ENCODE data around the gene FCHSD2. TPM values are rescaled to one million over a fixed set of nuclear protein-coding genes. Genes with fewer than 3 reads are reported as not detected.
"Not testable (repeated sequence)": the region's sequence is repeated elsewhere in the genome, so short reads cannot be mapped to it uniquely, and the experiment has no call there.

The FCHSD2 gene
- total RNA-seq, 1 experiment from 2014 or later = 7.1 TPM

- H4K20me1 ChIP-seq (ENCODE audit: low read length) = no peaks in the 10 kb centered on the region
- H3K36me3 ChIP-seq (ENCODE audit: low read depth, low read length) = peaks cover 12% of the 10 kb centered on the region; the same call in 1 of the 2 replicates
- BruUV-seq (replicated peaks) = no TSS peak
- H2AFZ ChIP-seq (ENCODE audit: low read length) = no peak overlapping the region
- no peaks in the 10 kb centered on the region for H3K9me3 ChIP-seq (ENCODE audit: low read length)
- no peaks in the 10 kb centered on the region for H3K79me2 ChIP-seq (ENCODE audit: low read length)
- no peak overlapping the region for H3K4me3 ChIP-seq (ENCODE audit: low read length)
- intact Hi-C loops (cut with micrococcal nuclease) = no loop called here
- H3K27ac ChIP-seq (ENCODE audit: low read length) = no peak overlapping the region
- no peak for DNase-seq
- ChIA-PET CTCF (no interaction called here), POLR2A (ENCODE audit: unreplicated experiment) (no interaction called here)
- no peak for ATAC-seq
- H3K9me2 ChIP-seq (replicated peaks; ENCODE audit: low read length) = no peaks in the 10 kb centered on the region
- H3K4me1 ChIP-seq (ENCODE audit: insufficient read depth, low read length) = no peaks in the 10 kb centered on the region
- TF ChIP-seq CTCF (conservative IDR thresholded peaks at IDR 0.05; ENCODE audit: low read depth, low read length) (no peak), EZH2 (IDR thresholded peaks at IDR 0.05; ENCODE audit: low read length, unreplicated experiment) (no peak), EZH2phosphoT487 (IDR thresholded peaks at IDR 0.05; ENCODE audit: borderline replicate concordance, low read length) (no peak)
- no peaks in the 10 kb centered on the region for H3K27me3 ChIP-seq (ENCODE audit: low read length)
- H3F3A ChIP-seq (ENCODE audit: low read length, unreplicated experiment) = no peaks in the 10 kb centered on the region
- no peak overlapping the region for H3K9ac ChIP-seq (ENCODE audit: low read length)
- no peak overlapping the region for H3K4me2 ChIP-seq (ENCODE audit: low read length)
These were observed 112.7 kb downstream of the FCHSD2 start for GRCh38 chr11:73029403-73029802.

DNA sequence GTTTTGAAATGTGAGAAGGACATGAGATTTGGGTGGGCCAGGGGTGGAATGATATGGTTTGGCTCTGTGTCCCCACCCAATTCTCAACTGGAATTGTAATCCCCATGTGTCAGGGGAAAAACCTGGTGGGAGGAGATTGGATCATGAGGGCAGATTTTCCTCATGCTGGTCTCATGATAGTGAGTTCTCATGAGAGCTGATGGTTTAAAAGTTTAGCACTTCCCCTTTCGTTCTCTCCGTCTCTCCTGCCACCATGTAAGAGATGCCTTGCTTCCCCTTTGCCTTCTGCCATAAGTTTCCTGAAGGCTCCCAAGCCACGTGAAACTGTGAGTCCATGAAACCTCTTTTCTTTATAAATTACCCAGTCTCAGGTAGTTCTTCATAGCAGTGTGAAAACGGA, 113.5 kb downstream of the FCHSD2 start:
- Histone ChIP-seq H3K4me3 (ENCODE audit: low read length) (no peak overlapping the region), H3K27ac (ENCODE audit: low read length) (no peak overlapping the region), H3K9me3 (ENCODE audit: low read length) (no peaks in the 10 kb centered on the region), H2AFZ (ENCODE audit: low read length) (no peak overlapping the region), H3K4me2 (ENCODE audit: low read length) (no peak overlapping the region), H3F3A (ENCODE audit: low read length, unreplicated experiment) (no peaks in the 10 kb centered on the region), H3K36me3 (ENCODE audit: low read depth, low read length) (peaks cover 12% of the 10 kb centered on the region; the same call in 1 of the 2 replicates), H3K9me2 (replicated peaks; ENCODE audit: low read length) (no peaks in the 10 kb centered on the region), H3K4me1 (ENCODE audit: insufficient read depth, low read length) (no peaks in the 10 kb centered on the region), H3K27me3 (ENCODE audit: low read length) (no peaks in the 10 kb centered on the region), H3K9ac (ENCODE audit: low read length) (no peak overlapping the region), H3K79me2 (ENCODE audit: low read length) (no peaks in the 10 kb centered on the region), H4K20me1 (ENCODE audit: low read length) (no peaks in the 10 kb centered on the region)
- intact Hi-C loops (cut with micrococcal nuclease) = no loop called here
- ChIA-PET CTCF (no interaction called here), POLR2A (ENCODE audit: unreplicated experiment) (no interaction called here)
- no peak for TF ChIP-seq CTCF (conservative IDR thresholded peaks at IDR 0.05; ENCODE audit: low read depth, low read length)
- no peak for TF ChIP-seq EZH2phosphoT487 (IDR thresholded peaks at IDR 0.05; ENCODE audit: borderline replicate concordance, low read length)
- no peak for TF ChIP-seq EZH2 (IDR thresholded peaks at IDR 0.05; ENCODE audit: low read length, unreplicated experiment)
- no TSS peak for BruUV-seq (replicated peaks)
- DNase-seq = no peak
- ATAC-seq = no peak

- H3K79me2 ChIP-seq (ENCODE audit: low read length); H3K9me2 ChIP-seq (replicated peaks; ENCODE audit: low read length); H3K4me2 ChIP-seq (ENCODE audit: low read length); H3K4me1 ChIP-seq (ENCODE audit: insufficient read depth, low read length); H2AFZ ChIP-seq (ENCODE audit: low read length); H3K9me3 ChIP-seq (ENCODE audit: low read length); H3K27ac ChIP-seq (ENCODE audit: low read length); DNase-seq; H3K9ac ChIP-seq (ENCODE audit: low read length); POLR2A ChIA-PET (ENCODE audit: unreplicated experiment); H4K20me1 ChIP-seq (ENCODE audit: low read length); ATAC-seq; H3K4me3 ChIP-seq (ENCODE audit: low read length); intact Hi-C loops (cut with micrococcal nuclease); H3K27me3 ChIP-seq (ENCODE audit: low read length); H3F3A ChIP-seq (ENCODE audit: low read length, unreplicated experiment); CTCF ChIA-PET; BruUV-seq (replicated peaks): not testable (repeated sequence)
- H3K36me3 ChIP-seq (ENCODE audit: low read depth, low read length) = peaks cover 12% of the 10 kb centered on the region; the same call in 1 of the 2 replicates
These were observed 114.3 kb downstream of the FCHSD2 start for GRCh38 chr11:73027840-73028239.
